K562 (cell line): Measurements from ENCODE around the gene DNAH9. TPM values are rescaled to one million over a fixed set of nuclear protein-coding genes. Genes with fewer than 3 reads are reported as not detected.

Experiments used
- ATAC-seq: fragments of 200-7000 bp; cut with Tn5 transposase; 3 replicates; pipeline ENCODE4 v1.9.1; 2020; ENCODE audit warnings: moderate library complexity
- BruUV-seq: library from RNA; stranded (reverse); fragments of 400-500 nt; replicated peaks from 2 replicates; lab custom pipeline; 2021; lab: Mats Ljungman, UMichigan
- CTCF ChIA-PET: fragments of 300-600 bp; formaldehyde crosslinking; extraction: SDS; loops from one replicate; lab custom pipeline; 2021; ENCODE audit warnings: low intra/inter-chr PET ratio; lab: Yijun Ruan, JAX
- POLR2A ChIA-PET: fragments of 300-600, 350-650 bp; sonication (Branson Sonifier 250); formaldehyde crosslinking; extraction: SDS; loops from one replicate; lab custom pipeline; 2021; ENCODE audit warnings: antibody characterized with exemption, inconsistent platforms; lab: Yijun Ruan, JAX
- DNase-seq, 4 experiments: peaks; one replicate each; pipeline versions ENCODE4 v3.0.0 to v3.0.0-alpha.2; 2011 to 2018; ENCODE audit warnings: low spot score in 3 of 4, mixed read lengths in 3 of 4; ENCODE audit errors: extremely low read depth in 1 of 4
- FAIRE-seq: peaks from 2 replicates; lab custom pipeline; 2011; peaks lifted over from hg19 to GRCh38; lab: Jason Lieb, UNC
- H2AFZ ChIP-seq: 2 replicates; pipeline ENCODE4 v1.6.0; 2011; ENCODE audit warnings: low read depth, low read length, control low read depth, inconsistent platforms
- H3K27ac ChIP-seq: fragments of 200-600 bp; 3 replicates; pipeline ENCODE4 v1.8.0; 2011; ENCODE audit warnings: low read depth, mild to moderate bottlenecking, control low read depth, inconsistent platforms, low read length, moderate library complexity, mixed read lengths; ENCODE audit errors: extremely low read depth
- H3K27me3 ChIP-seq, 2 experiments: fragments of 300-600 bp in 1 of 2; 2 replicates in 1 of 2; 3 replicates in 1 of 2; pipeline versions ENCODE4 v1.6.0 to v1.8.0; 2011; ENCODE audit warnings: inconsistent platforms in 2 of 2, low read length in 2 of 2, mild to moderate bottlenecking in 1 of 2, mixed read lengths in 1 of 2, moderate library complexity in 1 of 2; ENCODE audit not compliant: control insufficient read depth in 2 of 2, insufficient read depth in 2 of 2
- H3K36me3 ChIP-seq: fragments of 300-600 bp; 3 replicates; pipeline ENCODE4 v1.8.0; 2011; ENCODE audit warnings: mild to moderate bottlenecking, low read length, inconsistent platforms; ENCODE audit not compliant: control insufficient read depth, insufficient read depth
- H3K4me1 ChIP-seq, 2 experiments: fragments of 200-600 bp in 1 of 2; replicated peaks in 1 of 2; 2 replicates in 1 of 2; 3 replicates in 1 of 2; pipeline versions ENCODE4 v1.5.1 to v1.8.0; 2011; ENCODE audit warnings: inconsistent platforms in 2 of 2, low read length in 2 of 2, mild to moderate bottlenecking in 1 of 2, mixed read lengths in 1 of 2, moderate library complexity in 1 of 2; ENCODE audit not compliant: control insufficient read depth in 2 of 2, insufficient read depth in 2 of 2
- H3K4me2 ChIP-seq: 2 replicates; pipeline ENCODE4 v1.6.1; 2011; ENCODE audit warnings: low read length, control low read depth, inconsistent platforms, mixed read lengths; ENCODE audit not compliant: insufficient read depth
- H3K4me3 ChIP-seq: fragments of 200-600 bp; sonication (generic), shearing (Covaris generic); 2 replicates; pipeline ENCODE4 v1.5.1; 2016; ENCODE audit warnings: control low read depth, inconsistent platforms
- H3K79me2 ChIP-seq: fragments of 200-600 bp; 3 replicates; pipeline ENCODE4 v1.8.0; 2011; ENCODE audit warnings: low read length, inconsistent platforms; ENCODE audit not compliant: control insufficient read depth, insufficient read depth
- H3K9ac ChIP-seq, 2 experiments: 2 replicates each; pipeline versions ENCODE4 v1.6.0 to v1.6.1; 2011; ENCODE audit warnings: low read depth in 2 of 2, low read length in 2 of 2, control low read depth in 1 of 2, inconsistent platforms in 1 of 2, mild to moderate bottlenecking in 1 of 2, mixed read lengths in 1 of 2; ENCODE audit not compliant: insufficient read depth in 1 of 2
- H3K9me1 ChIP-seq: one replicate; pipeline ENCODE4 v1.6.0; 2011; ENCODE audit warnings: inconsistent platforms, mild to moderate bottlenecking, low read length, moderate library complexity; ENCODE audit not compliant: control insufficient read depth, insufficient read depth
- H3K9me3 ChIP-seq: replicated peaks from 2 replicates; pipeline ENCODE4 v1.5.1; 2011; ENCODE audit warnings: low read depth, low read length, inconsistent platforms; ENCODE audit not compliant: control insufficient read depth, insufficient read depth
- H4K20me1 ChIP-seq: replicated peaks from 2 replicates; pipeline ENCODE4 v1.6.1; 2011; ENCODE audit warnings: low read length, inconsistent platforms, mixed read lengths; ENCODE audit not compliant: control insufficient read depth, insufficient read depth
- ARHGAP35 ChIP-seq: fragments of 450-650 bp; IDR thresholded peaks from 2 replicates; pipeline ENCODE4 v1.6.1; 2018; ENCODE audit not compliant: partially characterized antibody
- FOXP1 ChIP-seq: sonication (generic); formaldehyde crosslinking; IDR thresholded peaks from 2 replicates; pipeline ENCODE4 v1.8.0; 2022; ENCODE audit warnings: mild to moderate bottlenecking, missing genetic modification reagents
- HDAC2 ChIP-seq: fragments of 450-650 bp; IDR thresholded peaks from 2 replicates; pipeline ENCODE4 v1.6.1; 2016; ENCODE audit warnings: mild to moderate bottlenecking
- HOXB6 ChIP-seq: fragments of 250-450 bp; sonication (Bioruptor Pico); IDR thresholded peaks from 2 replicates; pipeline ENCODE4 v1.5.1; 2022; ENCODE audit warnings: mild to moderate bottlenecking, borderline replicate concordance
- MCM5 ChIP-seq: fragments of 450-650 bp; IDR thresholded peaks from 2 replicates; pipeline ENCODE4 v1.6.1; 2016; ENCODE audit warnings: low read depth
- ZBTB17 ChIP-seq: fragments of 450-650 bp; formaldehyde crosslinking; IDR thresholded peaks from 2 replicates; pipeline ENCODE4 v1.4.0; 2020; ENCODE audit warnings: mild to moderate bottlenecking
- WGBS: fragments of 100-300 bp; shearing (Covaris generic); methylation state at CpG from one replicate; pipeline ENCODE4 v1.1.6; 2016; ENCODE audit warnings: low coverage, mixed read lengths; ENCODE audit not compliant: insufficient coverage; ENCODE audit errors: missing lambda C conversion rate; 5-methylcytosine and 5-hydroxymethylcytosine counted together
- in situ Hi-C: fragments of 300-500 bp; cut with MboI; formaldehyde crosslinking; loops from 4 replicates; pipeline ENCODE4 v1.15.0; 2018; ENCODE audit warnings: inconsistent platforms, mixed read lengths
- intact Hi-C: fragments of 100-400 bp; cut with micrococcal nuclease; formaldehyde crosslinking; loops from 2 replicates; pipeline ENCODE4 v1.14.2; 2022
- polyA plus RNA-seq, 8 experiments: library from polyadenylated mRNA; depleted of rRNA in 4 of 8; stranded (reverse) in 5 of 8; unstranded in 3 of 8; fragments of >200 nt; fragmentation: Nextera tagmentation in 2 of 8; fragmentation: Illumina TruSeq in 1 of 8; extraction: Ambion mirVana in 2 of 8; extraction: Trizol in 1 of 8; gene quantifications; 2 replicates each; pipeline versions ENCODE4 v1.2.1 to v1.2.3, GENCODE V29; 2011 to 2014; ENCODE audit warnings: inconsistent platforms in 1 of 8, missing spikeins in 1 of 8
- total RNA-seq, 7 experiments: library from RNA; depleted of rRNA in 6 of 7; stranded (reverse); fragments of >200 nt in 6 of 7; fragmentation: Illumina TruSeq in 2 of 7; extraction: Trizol in 2 of 7; gene quantifications; 2 replicates each; pipeline versions ENCODE4 v1.2.1 to v1.2.3, GENCODE V29; 2011 to 2021; ENCODE audit warnings: low replicate concordance in 1 of 7
- TF ChIP-seq, protein P1 (sequence below): fragments of 450-650 bp; formaldehyde crosslinking; IDR thresholded peaks from 2 replicates; pipeline ENCODE4 v1.4.0; 2022; ENCODE audit warnings: missing genetic modification characterization
- TF ChIP-seq, protein P2 (sequence below): IDR thresholded peaks from 2 replicates; pipeline ENCODE4 v1.6.1; 2012; ENCODE audit warnings: low read depth, low read length, improper control_type of control experiment, borderline replicate concordance
- TF ChIP-seq, protein P3 (sequence below): fragments of 250-450 bp; sonication (Bioruptor Pico); IDR thresholded peaks from 2 replicates; pipeline ENCODE4 v1.8.0; 2022; ENCODE audit warnings: moderate library complexity, mild to moderate bottlenecking, inconsistent platforms

The DNAH9 gene
- total and polyA plus RNA-seq, 9 of the 15 experiments (the other 6 are each of a cell fraction or from before 2014, with no cell fraction given): not detected

DNA sequence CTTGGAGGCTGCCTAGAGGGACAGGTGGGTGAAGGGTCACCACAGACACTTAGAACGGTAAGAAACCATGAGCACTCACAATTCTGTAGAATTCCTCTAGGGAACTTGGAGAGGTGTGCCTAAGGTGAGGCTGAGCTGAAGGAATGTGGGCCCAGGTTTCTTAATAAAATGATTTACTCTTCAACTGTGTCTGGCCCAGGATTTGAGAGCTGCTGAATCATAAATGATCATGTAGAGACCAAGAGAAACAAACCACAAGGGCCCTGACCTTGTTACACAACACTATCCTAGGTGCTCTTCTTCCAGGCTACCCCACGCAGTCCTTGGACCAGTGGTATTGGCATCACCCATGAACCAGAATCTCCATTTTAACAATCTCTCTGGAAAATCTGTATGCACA lies 371.3 kb downstream of the DNAH9 start:
- no peaks in the 10 kb centered on the region for H3K79me2 ChIP-seq

More for the DNA sequence above, 371.3 kb downstream of the DNAH9 start:
- Histone ChIP-seq H3K9ac (no peak overlapping the region), H3K4me2 (no peak overlapping the region), H2AFZ (no peak overlapping the region), H3K9me1 (no peaks in the 10 kb centered on the region), H3K9me3 (no peaks in the 10 kb centered on the region), H4K20me1 (no peaks in the 10 kb centered on the region), H3K4me3 (no peak overlapping the region), H3K27me3 (no peaks in the 10 kb centered on the region), H3K27ac (no peak overlapping the region), H3K36me3 (no peaks in the 10 kb centered on the region), H3K4me1 (no peaks in the 10 kb centered on the region)
- no TSS peak for BruUV-seq
- ChIA-PET CTCF (no interaction called here), POLR2A (no interaction called here)
- WGBS: 0% methylated on average over 1 of the region's 2 CpGs
- TF ChIP-seq, protein P1, sequence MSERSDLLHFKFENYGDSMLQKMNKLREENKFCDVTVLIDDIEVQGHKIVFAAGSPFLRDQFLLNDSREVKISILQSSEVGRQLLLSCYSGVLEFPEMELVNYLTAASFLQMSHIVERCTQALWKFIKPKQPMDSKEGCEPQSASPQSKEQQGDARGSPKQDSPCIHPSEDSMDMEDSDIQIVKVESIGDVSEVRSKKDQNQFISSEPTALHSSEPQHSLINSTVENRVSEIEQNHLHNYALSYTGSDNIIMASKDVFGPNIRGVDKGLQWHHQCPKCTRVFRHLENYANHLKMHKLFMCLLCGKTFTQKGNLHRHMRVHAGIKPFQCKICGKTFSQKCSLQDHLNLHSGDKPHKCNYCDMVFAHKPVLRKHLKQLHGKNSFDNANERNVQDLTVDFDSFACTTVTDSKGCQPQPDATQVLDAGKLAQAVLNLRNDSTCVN (CRISPR knock-in tag): no peak
- TF ChIP-seq HOXB6 (CRISPR knock-in tag) (no peak), ARHGAP35 (no peak), HDAC2 (no peak), ZBTB17 (CRISPR knock-in tag) (no peak), MCM5 (no peak), FOXP1 (CRISPR knock-in tag) (no peak)
- TF ChIP-seq, protein P2, sequence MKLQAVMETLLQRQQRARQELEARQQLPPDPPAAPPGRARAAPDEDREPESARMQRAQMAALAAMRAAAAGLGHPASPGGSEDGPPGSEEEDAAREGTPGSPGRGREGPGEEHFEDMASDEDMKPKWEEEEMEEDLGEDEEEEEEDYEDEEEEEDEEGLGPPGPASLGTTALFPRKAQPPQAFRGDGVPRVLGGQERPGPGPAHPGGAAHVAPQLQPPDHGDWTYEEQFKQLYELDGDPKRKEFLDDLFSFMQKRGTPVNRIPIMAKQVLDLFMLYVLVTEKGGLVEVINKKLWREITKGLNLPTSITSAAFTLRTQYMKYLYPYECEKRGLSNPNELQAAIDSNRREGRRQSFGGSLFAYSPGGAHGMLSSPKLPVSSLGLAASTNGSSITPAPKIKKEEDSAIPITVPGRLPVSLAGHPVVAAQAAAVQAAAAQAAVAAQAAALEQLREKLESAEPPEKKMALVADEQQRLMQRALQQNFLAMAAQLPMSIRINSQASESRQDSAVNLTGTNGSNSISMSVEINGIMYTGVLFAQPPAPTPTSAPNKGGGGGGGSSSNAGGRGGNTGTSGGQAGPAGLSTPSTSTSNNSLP: no peak
- TF ChIP-seq, protein P3, sequence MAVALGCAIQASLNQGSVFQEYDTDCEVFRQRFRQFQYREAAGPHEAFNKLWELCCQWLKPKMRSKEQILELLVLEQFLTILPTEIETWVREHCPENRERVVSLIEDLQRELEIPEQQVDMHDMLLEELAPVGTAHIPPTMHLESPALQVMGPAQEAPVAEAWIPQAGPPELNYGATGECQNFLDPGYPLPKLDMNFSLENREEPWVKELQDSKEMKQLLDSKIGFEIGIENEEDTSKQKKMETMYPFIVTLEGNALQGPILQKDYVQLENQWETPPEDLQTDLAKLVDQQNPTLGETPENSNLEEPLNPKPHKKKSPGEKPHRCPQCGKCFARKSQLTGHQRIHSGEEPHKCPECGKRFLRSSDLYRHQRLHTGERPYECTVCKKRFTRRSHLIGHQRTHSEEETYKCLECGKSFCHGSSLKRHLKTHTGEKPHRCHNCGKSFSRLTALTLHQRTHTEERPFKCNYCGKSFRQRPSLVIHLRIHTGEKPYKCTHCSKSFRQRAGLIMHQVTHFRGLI (CRISPR knock-in tag): no peak
- intact Hi-C loops (no loop called here), in situ Hi-C loops (no loop called here)
- no peak for ATAC-seq
- no peak for FAIRE-seq
- DNase-seq: no peak
